HK-2 (cell line): ENCODE measurements around the gene IST1.
"Not testable (repeated sequence)": the region's sequence is repeated elsewhere in the genome, so short reads cannot be mapped to it uniquely, and the experiment has no call there.

ENCODE experiments used
- DNase-seq: peaks from one replicate; pipeline ENCODE4 v3.0.0-alpha.2; 2018; ENCODE audit not compliant: unreplicated experiment

Gene IST1

DNA sequence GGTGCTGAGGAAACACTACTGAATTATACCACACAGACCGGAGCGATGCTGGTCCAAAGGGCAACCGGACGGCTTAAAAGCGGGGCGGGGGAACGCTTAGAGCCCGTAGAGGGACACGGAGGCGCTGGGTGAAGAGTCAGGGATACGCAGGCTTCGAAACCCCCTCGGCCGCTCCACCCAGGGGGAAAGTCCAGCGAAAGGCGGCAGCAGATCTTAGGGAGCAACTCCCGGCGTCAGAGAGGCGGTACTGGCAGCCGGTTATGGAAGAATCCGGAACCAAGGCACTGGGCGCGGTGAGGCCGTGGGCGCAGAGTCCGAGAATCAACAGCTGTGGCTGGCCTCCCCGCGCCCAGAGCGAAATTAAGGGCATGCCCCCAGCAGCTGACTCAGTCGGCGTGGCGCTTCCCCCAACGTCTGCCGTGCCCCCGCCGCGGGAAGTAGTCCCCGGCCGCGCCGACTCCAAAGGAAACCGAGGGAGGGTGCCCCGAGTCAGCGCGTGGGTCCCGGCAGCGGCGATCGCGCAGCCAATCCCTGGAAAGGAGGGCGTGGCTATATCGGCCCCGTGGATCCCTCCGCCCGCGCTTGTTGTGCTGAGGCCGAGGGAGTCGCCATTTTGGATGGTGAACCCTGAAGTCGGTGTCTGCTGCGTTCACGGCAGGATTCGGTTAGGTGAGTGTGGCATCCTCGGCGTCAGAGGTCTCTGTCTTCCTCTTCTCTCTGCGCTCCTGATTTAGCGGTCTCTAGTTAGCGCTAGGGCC is at the start of gene IST1:
IST1 (plus strand) TSS at position 611 of the 758 bp plus-strand sequence. CDS start 20,110 bp downstream, outside the sequence.
- peak; percentile 99 for DNase-seq

DNA sequence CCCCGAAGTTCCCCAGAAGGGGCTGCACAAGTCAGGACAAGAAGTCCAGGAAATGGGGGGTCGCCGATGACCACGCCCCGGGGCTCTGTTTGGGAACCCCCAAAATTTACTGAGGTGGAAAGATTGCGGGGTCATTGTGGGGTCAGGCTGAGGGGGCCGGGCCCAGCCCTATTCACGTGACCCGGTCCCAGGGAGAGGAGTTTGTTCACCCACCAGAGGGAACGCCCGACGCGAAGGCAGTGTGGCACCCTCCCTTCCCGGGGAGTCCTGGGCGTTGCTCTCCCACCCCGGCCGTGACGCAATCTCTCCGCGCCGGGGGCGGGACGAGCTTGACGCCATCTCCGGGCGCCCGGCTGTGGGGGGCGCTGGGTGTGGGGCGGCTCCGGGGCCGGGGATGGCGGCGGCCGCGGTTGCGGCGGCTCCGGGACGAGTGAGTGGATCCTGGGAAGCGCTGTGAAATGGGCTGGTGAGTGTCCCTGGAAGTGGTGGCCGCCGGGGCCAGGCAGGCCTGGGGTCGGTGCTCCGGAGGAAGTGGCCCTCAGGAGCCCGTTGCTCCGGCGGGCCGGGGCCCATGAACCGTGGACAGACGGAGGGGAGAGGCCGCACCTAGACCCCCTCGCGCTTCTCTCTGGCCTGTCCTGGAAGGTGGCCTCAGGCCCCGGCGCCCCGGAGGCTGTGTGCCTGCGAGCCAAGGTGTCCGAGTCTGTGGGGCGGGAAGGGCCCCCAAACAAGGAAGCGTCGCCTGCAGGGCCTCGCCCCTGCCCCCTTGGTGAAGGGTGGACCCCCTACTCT is 49.5 kb upstream of the IST1 start, which contains the start of gene ATXN1L:
ATXN1L (plus strand) TSS at position 338 of the 792 bp plus-strand sequence. CDS start 3,765 bp downstream, outside the sequence.
- peak; percentile 90 for DNase-seq

DNA sequence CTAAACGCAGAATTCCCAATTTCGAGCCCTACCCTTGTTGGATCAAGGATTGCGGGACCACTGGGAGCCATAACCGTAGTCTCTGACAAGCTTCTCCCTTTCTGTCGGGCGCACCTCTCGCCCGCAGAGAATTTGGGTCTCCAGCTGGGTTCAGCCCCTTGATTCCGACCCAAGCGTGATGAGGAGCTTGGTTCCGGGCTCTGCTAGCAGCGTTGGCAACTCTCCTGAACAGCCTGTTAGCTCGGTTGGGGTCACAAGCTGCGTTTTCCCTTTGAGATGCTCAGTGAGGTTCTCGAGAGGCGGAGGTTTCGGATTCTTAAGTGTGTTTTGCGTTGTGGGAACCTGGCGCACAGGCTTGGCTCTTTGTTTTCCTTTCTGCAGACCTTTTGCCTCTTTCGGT is 48.9 kb upstream of the IST1 start:
- no peak for DNase-seq

DNA sequence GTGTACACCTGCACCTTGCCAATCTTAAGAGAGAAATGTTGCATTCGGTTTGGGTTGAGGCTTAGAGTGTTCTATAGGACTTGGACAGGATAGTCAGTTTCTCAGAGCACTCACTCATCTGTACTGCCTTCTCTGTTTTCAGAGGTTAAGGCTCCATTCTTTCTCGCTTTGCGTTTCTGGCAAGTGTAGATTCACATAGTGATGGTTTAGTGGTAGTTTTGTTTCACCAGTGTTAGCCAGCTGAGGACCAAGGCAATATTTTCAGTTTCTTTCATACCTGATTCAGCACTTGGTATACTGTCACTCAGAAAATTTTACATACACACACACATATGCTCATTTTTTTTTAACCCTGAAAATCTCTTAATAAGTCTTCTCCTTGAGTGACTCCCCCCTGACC is 48.2 kb upstream of the IST1 start:
- no peak for DNase-seq

DNA sequence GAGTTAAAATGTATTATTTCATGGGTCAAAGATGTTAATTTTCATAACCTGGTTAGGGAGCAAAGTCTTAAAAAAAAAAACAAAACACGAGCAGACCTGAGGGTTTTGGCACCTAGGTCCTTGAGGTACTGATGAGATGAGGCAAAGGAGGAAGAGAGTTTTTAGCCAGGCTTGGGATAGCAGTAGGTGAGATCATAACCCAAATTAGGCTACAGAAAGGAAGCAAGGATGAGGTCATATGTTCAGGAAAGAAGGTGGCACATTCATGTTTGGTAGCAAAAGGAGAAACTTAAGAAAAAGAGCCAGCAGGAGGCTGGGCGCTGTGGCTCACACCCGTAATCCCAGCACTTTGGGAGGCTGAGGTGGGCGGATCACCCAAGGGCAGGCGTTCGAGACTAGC is 46.7 kb upstream of the IST1 start:
- DNase-seq: no peak

DNA sequence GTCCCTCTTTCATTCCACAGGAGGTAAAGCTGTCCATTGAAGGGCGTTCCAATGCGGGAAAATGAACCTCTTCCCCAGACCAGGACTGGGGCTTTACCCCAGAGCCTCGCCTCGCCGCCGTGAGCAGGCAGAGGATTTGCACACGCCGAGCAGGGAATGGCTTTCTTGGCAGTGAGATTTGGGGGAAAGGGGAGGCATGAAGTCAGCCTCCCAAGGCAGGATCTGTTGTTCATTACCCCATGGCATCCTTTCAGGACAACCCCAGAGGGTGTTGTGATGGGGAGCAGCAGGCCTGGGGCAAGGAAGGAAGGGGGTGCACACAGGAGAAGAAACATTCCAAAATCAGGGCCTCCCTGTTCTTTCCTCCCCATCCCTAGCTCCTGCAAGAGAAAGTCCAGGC is 43.6 kb upstream of the IST1 start:
- no peak for DNase-seq

DNA sequence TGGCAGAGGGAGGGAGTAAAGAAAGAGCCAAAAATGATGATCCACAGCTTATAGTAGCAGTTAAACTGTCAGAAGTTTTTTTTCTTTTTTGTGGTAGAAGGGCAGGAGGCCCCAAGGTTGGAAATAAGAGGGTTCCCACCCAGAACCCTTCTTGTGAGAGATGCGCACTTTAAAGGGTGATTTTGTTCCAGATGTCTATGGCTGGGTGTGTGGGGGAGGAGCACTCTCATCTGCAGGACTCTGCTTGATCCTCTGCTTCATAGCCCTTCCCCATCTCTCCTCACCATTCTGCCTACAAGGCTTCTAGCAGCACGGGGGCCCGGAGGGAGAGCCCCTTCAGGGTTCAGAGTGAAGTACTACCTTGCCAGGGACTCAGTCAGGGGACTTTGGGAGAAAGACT is 43.2 kb upstream of the IST1 start:
- DNase-seq: no peak

DNA sequence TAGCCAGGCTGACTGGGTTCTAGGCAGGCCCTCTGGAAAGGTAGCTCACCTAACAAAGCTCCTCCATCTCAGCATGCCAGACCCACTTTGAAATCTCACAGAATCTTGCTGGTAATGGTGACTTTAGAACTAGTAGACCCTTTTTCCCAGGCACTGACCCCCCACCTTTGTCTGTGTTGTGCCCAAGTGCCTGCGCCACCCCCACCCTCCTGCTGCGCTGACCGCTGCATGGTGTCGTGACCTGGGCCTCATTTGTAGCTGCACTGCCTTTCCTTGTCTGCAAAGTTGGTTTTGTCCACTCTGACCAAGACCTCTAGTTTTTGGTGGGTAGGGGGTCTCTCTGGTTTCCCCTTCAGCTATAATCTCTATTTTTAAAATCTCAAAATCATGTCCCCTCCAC is 42.8 kb upstream of the IST1 start:
- DNase-seq: no peak

DNA sequence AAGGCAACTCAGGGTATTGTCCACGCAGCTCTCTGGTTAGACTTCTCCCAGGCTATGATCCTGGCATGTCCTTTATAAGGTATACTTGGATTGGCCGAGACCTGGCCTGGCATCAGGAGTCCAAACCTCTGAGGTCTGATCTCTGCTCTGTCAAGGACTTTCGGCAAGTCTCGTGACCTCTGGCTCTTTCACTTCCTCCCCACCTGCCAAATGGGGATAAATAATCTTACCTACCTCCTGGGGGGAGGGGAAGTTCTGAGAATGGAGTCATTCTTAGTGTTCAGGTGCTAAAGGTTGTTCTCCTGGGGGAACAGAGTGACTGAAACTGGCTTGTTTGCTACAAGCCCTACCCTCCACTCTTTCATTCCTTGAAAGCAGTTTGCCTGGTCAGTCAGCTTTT is 41.9 kb upstream of the IST1 start:
- DNase-seq: no peak

DNA sequence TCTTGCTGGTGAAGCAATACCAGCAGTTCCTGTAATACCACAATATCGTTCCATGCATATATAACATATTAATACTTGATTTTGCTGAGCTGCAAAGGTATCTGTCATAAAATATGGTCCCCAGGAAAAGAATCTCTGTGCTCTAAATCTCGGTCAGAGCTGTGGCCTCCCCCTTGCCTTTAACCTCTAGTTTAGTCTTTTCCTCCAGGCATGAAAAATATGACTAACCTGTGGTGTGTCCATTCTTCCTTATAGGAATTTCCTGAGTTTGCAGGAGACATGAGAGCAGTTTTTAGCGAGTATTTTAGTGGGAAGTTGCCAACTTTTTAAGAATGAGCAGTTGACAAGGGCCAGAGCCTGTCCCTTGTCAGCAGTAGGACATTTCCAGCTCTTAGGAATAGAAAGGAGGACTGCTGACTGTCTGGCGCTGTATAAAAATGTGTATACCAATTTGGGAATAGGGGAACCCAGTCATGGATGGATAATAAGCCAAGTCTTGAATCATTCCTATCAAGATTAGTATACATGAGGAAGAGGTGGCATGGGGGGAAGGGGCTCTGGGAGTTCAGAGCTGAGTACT is 40.9 kb upstream of the IST1 start:
- DNase-seq: no peak

DNA sequence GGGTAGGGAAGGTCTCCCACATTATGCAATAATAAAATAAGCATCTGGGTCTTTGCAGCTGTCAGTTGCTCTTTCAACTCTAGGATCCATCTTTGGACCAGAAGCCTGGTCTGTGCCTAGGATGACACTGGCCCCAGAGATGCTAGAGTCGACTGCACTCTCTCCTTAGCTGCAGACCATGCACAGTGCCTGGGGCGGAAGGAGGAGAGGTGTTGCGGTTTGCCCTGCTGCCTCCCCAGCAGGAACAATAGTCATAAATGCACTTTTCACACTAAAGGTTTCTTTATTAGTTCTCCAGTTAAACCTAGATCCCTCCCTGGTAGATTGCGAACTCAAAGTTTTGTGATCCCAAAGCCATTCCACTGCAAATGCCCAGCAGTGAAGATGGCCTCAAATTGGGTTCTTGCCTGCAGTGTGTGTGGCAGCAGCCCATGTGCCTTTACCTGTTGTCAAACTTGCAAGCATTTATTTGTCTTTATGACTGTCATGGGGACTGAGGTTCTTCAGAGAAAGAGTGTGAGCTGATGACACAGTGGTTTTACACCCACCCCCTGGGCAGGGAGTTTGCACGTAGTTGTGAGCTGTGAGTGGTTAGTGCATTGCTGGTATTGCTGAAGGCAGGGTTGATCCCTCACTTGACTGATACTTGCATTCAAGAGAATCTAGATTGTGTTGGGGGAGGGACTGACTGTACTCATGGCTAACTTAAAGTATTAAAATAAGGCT is 39.2 kb upstream of the IST1 start:
- no peak for DNase-seq

DNA sequence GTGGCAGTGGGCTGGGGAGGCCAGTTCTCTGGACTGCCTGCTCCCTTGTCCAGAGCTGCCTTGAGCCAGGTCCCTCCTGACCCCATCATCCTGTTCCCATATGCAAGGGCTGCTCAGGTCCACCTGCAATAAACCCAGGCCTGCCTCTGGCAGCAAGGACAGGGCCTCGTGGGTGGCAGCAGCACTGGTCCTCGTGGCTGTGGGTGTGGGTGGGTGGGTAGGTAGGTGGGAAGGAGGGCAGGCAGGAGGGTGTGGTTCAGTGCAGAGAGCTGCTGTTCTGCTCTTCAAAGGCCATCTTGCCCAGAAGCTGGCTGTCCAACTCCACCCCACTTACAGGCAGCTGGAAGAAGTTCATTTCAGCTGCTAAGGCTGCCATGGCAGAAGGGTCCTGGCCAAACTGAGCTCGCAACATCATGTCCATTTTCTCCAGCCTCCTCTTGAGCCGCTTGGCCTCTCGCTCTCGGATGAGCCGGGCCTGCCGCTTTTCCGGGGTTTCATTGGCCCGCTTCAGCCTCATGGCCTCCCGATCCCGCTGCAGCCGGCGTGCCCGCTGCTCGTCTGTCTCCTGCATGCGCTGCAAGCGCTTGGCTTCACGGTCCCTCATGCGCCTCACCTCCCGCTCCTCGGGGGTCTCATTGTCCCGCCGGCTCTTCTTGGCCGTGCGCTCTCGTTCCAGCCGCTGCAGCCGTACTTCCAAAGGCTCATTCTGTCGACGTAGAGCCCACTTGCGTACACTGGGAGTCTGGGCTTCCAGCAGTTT is 35.4 kb upstream of the IST1 start:
- DNase-seq: no peak

DNA sequence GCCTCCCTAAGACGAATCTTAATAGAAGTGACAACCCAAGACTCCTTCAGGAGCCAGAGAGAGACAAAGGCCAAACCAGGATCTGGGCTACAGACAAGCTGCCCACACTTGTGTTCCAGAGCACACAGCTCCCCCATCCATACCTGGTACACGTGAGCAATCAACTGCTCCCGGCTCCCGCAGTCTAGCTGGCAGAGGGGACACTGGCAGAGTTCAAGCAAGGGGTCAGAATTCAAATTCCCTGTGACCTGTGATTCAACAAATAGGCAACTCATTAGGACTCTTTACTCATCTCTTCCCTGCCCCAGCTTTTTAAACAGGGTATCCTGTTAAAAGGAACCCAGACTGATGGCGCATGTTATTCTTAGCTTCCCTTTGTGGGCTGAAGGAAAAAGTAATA is 31.3 kb upstream of the IST1 start:
- no peak for DNase-seq

DNA sequence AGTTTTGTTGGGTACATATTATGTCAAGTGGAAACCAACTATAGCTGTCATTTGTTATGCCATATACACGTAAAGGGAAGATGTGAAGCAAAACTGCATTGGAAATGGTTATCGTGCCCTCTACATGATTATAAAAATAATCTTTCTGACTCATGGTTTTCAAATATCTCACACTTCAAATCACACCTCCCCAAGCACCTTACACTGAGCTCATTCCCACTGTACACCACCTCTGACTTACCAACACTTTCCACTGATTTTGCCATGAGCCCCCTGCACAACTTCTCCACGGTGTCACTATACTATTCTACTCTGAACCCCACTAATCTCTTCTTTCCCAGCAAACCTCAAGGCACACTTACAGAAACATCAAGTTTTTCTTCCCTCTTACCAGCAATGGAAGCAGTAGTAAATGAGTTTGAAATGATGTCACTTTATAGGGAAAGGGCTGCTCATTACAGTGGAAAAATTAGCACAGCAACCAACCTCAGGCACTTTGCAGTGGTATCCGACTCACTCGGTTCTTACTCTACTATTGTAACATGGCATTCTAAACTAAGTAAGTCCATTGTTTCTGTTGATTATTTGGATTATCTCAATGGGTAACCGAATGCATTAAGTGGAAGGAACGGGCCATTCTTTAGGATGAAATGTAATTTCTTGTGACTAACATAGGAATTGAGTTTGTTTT is 30.0 kb upstream of the IST1 start:
- no peak for DNase-seq

DNA sequence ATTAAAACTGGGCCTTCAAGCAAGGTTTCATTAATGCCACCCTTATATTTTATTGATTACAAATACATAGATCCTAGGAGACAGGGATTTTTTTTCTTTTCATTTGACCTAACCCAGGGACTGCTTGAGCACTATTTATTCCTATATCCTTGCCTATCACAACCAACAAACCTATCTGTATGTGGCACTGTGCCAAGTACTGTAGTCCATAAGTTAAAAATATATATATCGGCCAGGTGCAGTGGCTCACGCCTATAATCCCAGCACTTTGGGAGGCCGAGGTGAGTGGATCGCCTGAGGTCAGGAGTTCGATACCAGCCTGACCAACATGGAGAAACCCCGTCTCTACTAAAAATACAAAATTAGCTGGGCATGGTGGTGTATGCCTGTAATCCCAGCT is 28.2 kb upstream of the IST1 start:
- DNase-seq: not testable (repeated sequence)

DNA sequence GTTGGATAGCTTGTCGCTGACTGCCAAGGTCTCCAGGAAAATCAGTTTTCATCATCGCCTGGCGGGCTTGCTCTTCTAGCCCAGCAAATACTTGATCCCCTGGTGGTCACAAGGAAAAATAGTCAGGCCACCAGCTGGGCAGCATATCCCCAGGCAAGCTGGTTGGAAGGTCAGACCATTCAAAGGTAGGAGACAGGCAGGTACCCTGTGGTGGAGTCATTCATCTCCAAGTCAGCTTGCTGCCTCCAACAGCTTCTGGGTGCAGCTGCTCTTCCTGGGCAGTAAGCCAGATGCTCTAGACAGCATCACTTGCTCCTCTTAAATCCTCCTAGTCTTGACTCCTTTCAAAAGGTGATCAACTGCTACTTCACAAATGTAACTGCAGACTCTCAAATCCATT is 27.4 kb upstream of the IST1 start:
- no peak for DNase-seq

DNA sequence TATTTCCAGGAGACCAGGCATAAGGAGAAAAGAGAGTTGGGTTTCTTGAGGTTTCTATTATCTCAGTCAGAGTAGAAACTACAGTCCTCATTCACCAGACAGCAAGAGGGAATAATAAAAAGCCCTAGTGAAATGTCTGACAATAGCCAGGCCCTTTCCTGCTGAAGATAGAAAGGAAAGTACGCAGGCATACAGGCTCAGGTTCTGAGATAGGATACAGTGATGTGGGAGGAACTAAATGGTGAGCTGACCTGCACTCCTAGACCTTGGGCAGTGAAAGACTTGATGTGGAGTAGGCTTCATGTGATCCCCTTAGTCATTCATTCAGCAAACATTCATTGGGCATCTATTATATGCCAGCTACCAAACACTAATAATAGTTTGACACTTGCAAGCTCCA is 26.2 kb upstream of the IST1 start:
- DNase-seq: no peak

DNA sequence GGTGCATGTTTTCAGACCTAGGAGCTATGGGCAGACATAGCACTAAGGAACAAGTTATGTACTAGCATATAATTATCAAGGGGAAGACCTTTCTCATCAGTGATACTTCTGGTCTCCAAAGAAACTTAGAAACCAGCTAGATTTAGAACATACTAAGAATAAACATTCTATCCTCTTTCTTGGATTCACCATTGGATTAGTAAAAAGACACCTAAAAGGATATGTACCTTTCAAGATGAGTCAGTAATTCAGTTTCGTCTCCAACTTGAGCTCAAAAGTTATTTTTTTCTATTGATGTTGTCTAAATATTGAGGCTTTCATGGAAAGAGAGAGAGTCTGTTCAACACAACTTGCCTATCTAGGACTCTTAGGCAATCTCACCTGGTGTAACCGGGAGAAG is 24.5 kb upstream of the IST1 start:
- DNase-seq: no peak

DNA sequence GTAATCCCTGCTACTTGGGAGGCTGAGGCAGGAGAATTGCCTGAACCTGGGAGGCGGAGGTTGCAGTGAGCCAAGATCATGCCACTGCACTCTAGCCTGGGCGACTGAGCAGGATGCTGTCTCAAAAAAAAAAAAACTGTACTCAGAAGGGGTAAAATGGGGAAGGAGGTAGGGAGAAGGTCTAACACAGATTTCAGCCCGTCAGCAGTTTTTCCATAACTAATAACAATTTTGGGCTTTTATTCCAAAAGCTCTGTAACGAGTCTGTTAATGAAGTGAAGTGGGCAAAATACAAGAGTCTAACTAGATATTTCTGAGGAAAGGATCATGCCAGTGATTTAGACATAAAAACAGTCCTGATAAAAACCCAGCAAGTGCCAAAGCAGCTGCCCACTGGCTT is 22.1 kb upstream of the IST1 start:
- DNase-seq: no peak

DNA sequence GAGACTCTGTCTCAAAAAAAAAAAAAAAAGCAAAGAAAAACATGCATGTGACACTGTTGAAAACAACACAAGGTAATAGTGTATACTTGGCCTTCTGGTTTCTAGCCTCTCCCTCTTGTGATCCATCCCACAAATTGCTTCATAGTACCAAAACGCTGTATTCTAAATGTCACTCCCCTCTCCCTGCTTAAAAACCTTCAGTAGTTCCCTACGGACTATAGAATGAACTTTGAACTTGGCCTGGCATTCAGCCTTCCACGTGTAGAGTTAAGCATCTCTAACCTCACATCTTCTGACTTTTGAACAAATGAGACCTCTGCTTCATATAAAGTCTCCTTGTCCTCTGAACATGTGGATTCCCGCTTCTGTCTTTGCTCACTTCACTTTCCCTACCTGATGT is 16.4 kb upstream of the IST1 start:
- DNase-seq: no peak

DNA sequence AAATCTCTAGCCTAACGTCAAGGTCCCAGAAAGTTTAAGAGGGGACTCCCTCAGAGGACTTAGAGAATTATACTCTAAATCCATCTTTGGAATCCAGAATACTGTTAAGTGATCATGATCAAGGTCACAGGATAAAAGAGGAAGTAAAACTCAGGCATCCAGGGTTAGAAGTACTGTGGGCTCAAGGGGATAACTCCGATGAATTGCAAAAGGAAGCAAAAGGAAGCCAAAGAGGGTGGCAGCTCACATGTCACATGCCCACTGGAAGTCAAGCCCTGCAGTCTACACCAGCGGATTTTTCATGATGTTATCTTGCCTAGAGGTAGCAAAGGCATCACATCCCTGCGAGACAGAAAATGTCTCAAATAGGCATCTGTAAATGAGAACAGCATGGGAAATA is 15.2 kb upstream of the IST1 start:
- DNase-seq: no peak
